Liver (tissue), 9 donors: ENCODE results near the gene DDN. TPM values are rescaled to one million over a fixed set of nuclear protein-coding genes. Genes with fewer than 3 reads are reported as not detected.

Experiments used
- DNase-seq: peaks from one replicate; pipeline ENCODE4 v3.0.0-alpha.2; 2017; ENCODE audit warnings: low spot score
- H3K27ac ChIP-seq, 2 donors: one replicate each; pipeline ENCODE4 v1.7.0; 2013; ENCODE audit warnings: inconsistent platforms in 2 of 2, low read length in 2 of 2, control low read depth in 1 of 2, low read depth in 1 of 2, mild to moderate bottlenecking in 1 of 2
- H3K27me3 ChIP-seq, 4 donors: one replicate each; pipeline versions ENCODE4 v1.6.1 to v1.7.0; 2013; ENCODE audit warnings: low read length in 3 of 4, inconsistent platforms in 1 of 4, mild to moderate bottlenecking in 1 of 4, moderate library complexity in 1 of 4; ENCODE audit not compliant: control insufficient read depth in 4 of 4, insufficient read depth in 4 of 4
- H3K36me3 ChIP-seq, 4 donors: one replicate each; pipeline versions ENCODE4 v1.6.1 to v1.7.0; 2013; ENCODE audit warnings: low read length in 3 of 4, mild to moderate bottlenecking in 3 of 4, low read depth in 1 of 4, moderate library complexity in 1 of 4; ENCODE audit not compliant: control insufficient read depth in 4 of 4, insufficient read depth in 3 of 4
- H3K4me1 ChIP-seq, 4 donors: one replicate each; pipeline versions ENCODE4 v1.6.1 to v1.7.0; 2013; ENCODE audit warnings: low read length in 3 of 4, mild to moderate bottlenecking in 3 of 4, moderate library complexity in 1 of 4; ENCODE audit not compliant: control insufficient read depth in 4 of 4, insufficient read depth in 4 of 4
- H3K4me3 ChIP-seq, 3 donors: one replicate each; pipeline versions ENCODE4 v1.6.1 to v1.7.0; 2013; ENCODE audit warnings: low read length in 3 of 3, control low read depth in 1 of 3, low read depth in 1 of 3, mild to moderate bottlenecking in 1 of 3
- H3K9ac ChIP-seq, 2 donors: one replicate each; pipeline ENCODE4 v1.7.0; 2013; ENCODE audit warnings: low read length in 2 of 2, mild to moderate bottlenecking in 2 of 2, moderate library complexity in 2 of 2, control low read depth in 1 of 2, low read depth in 1 of 2
- H3K9me3 ChIP-seq, 4 donors: one replicate each; pipeline versions ENCODE4 v1.6.1 to v1.7.0; 2013; ENCODE audit warnings: low read length in 3 of 4; ENCODE audit not compliant: control insufficient read depth in 4 of 4
- ATF3 ChIP-seq: IDR thresholded peaks from 2 replicates; pipeline ENCODE4 v1.6.1; 2016; ENCODE audit warnings: antibody characterized with exemption
- CTCF ChIP-seq: fragments of 150-350 bp; IDR thresholded peaks from 2 replicates; pipeline ENCODE4 v1.5.1; 2017; ENCODE audit warnings: improper control_type of control experiment, low read depth, low read length; ENCODE audit not compliant: missing input control
- EGR1 ChIP-seq, 2 donors: IDR thresholded peaks; 2 replicates each; pipeline ENCODE4 v1.6.1; 2016 to 2018; ENCODE audit warnings: antibody characterized with exemption in 2 of 2, low read depth in 2 of 2
- FOXA1 ChIP-seq: IDR thresholded peaks from 2 replicates; pipeline ENCODE4 v1.6.1; 2016; ENCODE audit warnings: antibody characterized with exemption
- FOXA2 ChIP-seq: IDR thresholded peaks from 2 replicates; pipeline ENCODE4 v1.6.1; 2016; ENCODE audit warnings: antibody characterized with exemption
- GABPA ChIP-seq, 2 donors: IDR thresholded peaks in 1 of 2; conservative IDR thresholded peaks in 1 of 2; 2 replicates each; pipeline ENCODE4 v1.6.1; 2016; ENCODE audit warnings: antibody characterized with exemption in 2 of 2, mild to moderate bottlenecking in 1 of 2, moderate library complexity in 1 of 2
- HNF4A ChIP-seq, 2 donors: conservative IDR thresholded peaks; 2 replicates each; pipeline ENCODE4 v1.6.1; 2016; ENCODE audit warnings: antibody characterized with exemption in 2 of 2, mild to moderate bottlenecking in 2 of 2
- HNF4G ChIP-seq: IDR thresholded peaks from 2 replicates; pipeline ENCODE4 v1.6.1; 2016; ENCODE audit warnings: antibody characterized with exemption
- JUND ChIP-seq, 2 donors: IDR thresholded peaks; 2 replicates each; pipeline ENCODE4 v1.6.1; 2016; ENCODE audit warnings: antibody characterized with exemption in 2 of 2
- MAX ChIP-seq: IDR thresholded peaks from 2 replicates; pipeline ENCODE4 v1.6.1; 2016; ENCODE audit warnings: antibody characterized with exemption
- NR2F2 ChIP-seq: IDR thresholded peaks from 2 replicates; pipeline ENCODE4 v1.6.1; 2016; ENCODE audit warnings: antibody characterized with exemption
- RAD21 ChIP-seq, 2 donors: IDR thresholded peaks; 2 replicates each; pipeline ENCODE4 v1.6.1; 2016; ENCODE audit warnings: antibody characterized with exemption in 2 of 2, mild to moderate bottlenecking in 2 of 2
- REST ChIP-seq: IDR thresholded peaks from 2 replicates; pipeline ENCODE4 v1.6.1; 2016; ENCODE audit warnings: antibody characterized with exemption, mild to moderate bottlenecking
- RXRA ChIP-seq, 2 donors: IDR thresholded peaks; 2 replicates each; pipeline ENCODE4 v1.6.1; 2017 to 2018; ENCODE audit warnings: antibody characterized with exemption in 2 of 2, mild to moderate bottlenecking in 1 of 2
- SP1 ChIP-seq: IDR thresholded peaks from 2 replicates; pipeline ENCODE4 v1.6.1; 2018; ENCODE audit warnings: antibody characterized with exemption, mild to moderate bottlenecking
- TAF1 ChIP-seq: conservative IDR thresholded peaks from 2 replicates; pipeline ENCODE4 v1.6.1; 2016; ENCODE audit warnings: antibody characterized with exemption, mild to moderate bottlenecking
- YY1 ChIP-seq: IDR thresholded peaks from 2 replicates; pipeline ENCODE4 v1.6.1; 2016; ENCODE audit warnings: antibody characterized with exemption, mild to moderate bottlenecking
- ZBTB33 ChIP-seq: IDR thresholded peaks from 2 replicates; pipeline ENCODE4 v1.6.1; 2016; ENCODE audit warnings: antibody characterized with exemption
- WGBS: extraction: QIAGEN DNeasy Blood & Tissue Kit; methylation state at CpG from one replicate; pipeline ENCODE4 v1.1.7; 2013; 5-methylcytosine and 5-hydroxymethylcytosine counted together
- polyA plus RNA-seq, 2 donors: library from polyadenylated mRNA; stranded (reverse) in 1 of 2; unstranded in 1 of 2; fragments of 200-250 nt in 1 of 2; fragments of >200 nt in 1 of 2; fragmentation: Nextera tagmentation in 1 of 2; extraction: Ambion mirVana in 1 of 2; gene quantifications; one replicate each; pipeline versions ENCODE4 v1.2.1 to v1.2.3, GENCODE V29; 2013 to 2015
- total RNA-seq, 2 donors: library from RNA; depleted of rRNA; stranded (reverse); fragments of >200 nt; gene quantifications; one replicate each; pipeline ENCODE4 v1.2.3, GENCODE V29; 2014
- donor health status: healthy.
- donor health status: healthy.
- donor health status: healthy.
- donor health status: healthy.
- donor health status: healthy.

DDN gene
- total and polyA plus RNA-seq, 4 donors = 0.09 TPM; not detected in 3

- no peaks in the 10 kb centered on the region for H3K4me1 ChIP-seq
- H3K27ac ChIP-seq = no peak overlapping the region
- no peak overlapping the region for H3K9ac ChIP-seq
- 94% methylated on average over 7 of the region's 7 CpGs for WGBS
- no peak overlapping the region for H3K4me3 ChIP-seq
- TF ChIP-seq NR2F2 (no peak), YY1 (no peak), REST (no peak), FOXA2 (no peak), GABPA (IDR thresholded peaks at IDR 0.05 in 1 of 2, conservative IDR thresholded peaks at IDR 0.05 in 1 of 2) (no peak), EGR1 (IDR thresholded peaks at IDR 0.05; ENCODE audit: low read depth in 2 of 2) (no peak), RXRA (IDR thresholded peaks at IDR 0.05) (no peak), FOXA1 (no peak), HNF4G (no peak), RAD21 (IDR thresholded peaks at IDR 0.05) (no peak), ZBTB33 (no peak), ATF3 (no peak), HNF4A (conservative IDR thresholded peaks at IDR 0.05) (no peak), MAX (no peak), JUND (IDR thresholded peaks at IDR 0.05) (no peak), CTCF (no peak), SP1 (no peak), TAF1 (no peak)
- no peaks in the 10 kb centered on the region for H3K9me3 ChIP-seq
- no peaks in the 10 kb centered on the region for H3K27me3 ChIP-seq
- peaks cover 25 to 92% (median 57%) of the 10 kb centered on the region in 4 donors for H3K36me3 ChIP-seq
- no peak for DNase-seq
These were observed 38.7 kb upstream of the DDN start for GRCh38 chr12:49037947-49038237.
